ENCODE results near the gene DPP8.

Gene DPP8

DNA sequence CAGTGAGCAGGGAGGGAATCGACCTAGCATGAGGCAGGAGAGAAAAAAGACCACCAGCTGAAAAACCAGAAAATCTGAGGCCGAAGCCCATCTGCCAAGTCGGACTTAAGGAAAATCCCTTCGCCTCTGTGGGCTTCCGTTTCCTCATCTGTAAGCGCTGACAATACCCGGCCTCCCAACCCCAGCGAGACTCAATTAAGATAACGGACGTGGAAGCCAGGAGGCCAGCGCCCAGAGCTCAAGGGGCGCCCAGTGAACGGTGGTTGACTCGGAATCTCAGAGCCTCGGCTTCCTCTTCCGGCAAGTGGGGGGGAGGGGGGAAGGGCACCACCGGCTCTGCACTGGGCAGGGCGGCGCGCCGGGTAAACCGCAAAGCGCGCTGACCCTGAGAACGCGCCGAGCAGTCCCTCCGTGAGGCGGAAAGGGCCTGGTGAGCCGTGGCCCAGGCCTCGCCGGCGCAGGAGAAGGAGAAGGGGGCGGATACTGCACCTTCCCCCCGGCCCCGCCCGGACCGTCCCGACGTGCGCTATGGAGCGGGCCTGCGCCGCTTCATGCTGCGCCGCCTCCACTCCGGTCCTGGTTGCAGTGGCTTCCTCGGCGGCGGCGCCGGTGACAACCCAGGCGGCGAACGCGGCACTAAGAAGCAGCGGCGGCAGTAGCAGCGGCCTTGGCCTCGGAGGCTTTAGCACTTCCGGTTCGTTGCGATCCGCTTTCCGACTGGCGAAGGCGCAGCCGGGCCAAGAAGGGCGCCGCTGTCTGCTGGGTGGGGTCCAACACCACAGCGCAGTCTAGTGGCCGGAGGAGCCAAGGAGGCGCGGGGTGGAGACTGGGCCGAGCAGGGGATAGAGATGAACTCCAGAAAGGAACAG is at the start of gene DPP8:
Gene DPP8, minus strand, starts transcription at position 693 of the 869 bp plus-strand sequence. CDS start 5,136 bp downstream, outside the sequence.
- Histone ChIP-seq H4K20me1 (ENCODE audit: insufficient read depth, low read length) (no peaks in the 10 kb centered on the region), H3K79me2 (ENCODE audit: low read length) (peaks cover 41% of the 10 kb centered on the region), H3K9me3 (ENCODE audit: insufficient read depth, low read length) (no peaks in the 10 kb centered on the region), H2AFZ (ENCODE audit: low read depth, low read length) (peak within 1 kb of the TSS; percentile 97), H3K27ac (ENCODE audit: low read length) (peak within 1 kb of the TSS; percentile 78), H3K9ac (ENCODE audit: low read length) (peak within 1 kb of the TSS; percentile 89), H3K4me1 (ENCODE audit: low read length) (peaks cover 16% of the 10 kb centered on the region), H3K4me3 (ENCODE audit: low read length) (peak within 1 kb of the TSS; percentile 86), H3K36me3 (replicated peaks; ENCODE audit: low read depth, low read length) (peaks cover 9% of the 10 kb centered on the region), H3K27me3 (ENCODE audit: low read depth, low read length) (no peaks in the 10 kb centered on the region), H3K4me2 (ENCODE audit: low read length) (peak within 1 kb of the TSS; percentile 96)
- TF ChIP-seq, protein P1, sequence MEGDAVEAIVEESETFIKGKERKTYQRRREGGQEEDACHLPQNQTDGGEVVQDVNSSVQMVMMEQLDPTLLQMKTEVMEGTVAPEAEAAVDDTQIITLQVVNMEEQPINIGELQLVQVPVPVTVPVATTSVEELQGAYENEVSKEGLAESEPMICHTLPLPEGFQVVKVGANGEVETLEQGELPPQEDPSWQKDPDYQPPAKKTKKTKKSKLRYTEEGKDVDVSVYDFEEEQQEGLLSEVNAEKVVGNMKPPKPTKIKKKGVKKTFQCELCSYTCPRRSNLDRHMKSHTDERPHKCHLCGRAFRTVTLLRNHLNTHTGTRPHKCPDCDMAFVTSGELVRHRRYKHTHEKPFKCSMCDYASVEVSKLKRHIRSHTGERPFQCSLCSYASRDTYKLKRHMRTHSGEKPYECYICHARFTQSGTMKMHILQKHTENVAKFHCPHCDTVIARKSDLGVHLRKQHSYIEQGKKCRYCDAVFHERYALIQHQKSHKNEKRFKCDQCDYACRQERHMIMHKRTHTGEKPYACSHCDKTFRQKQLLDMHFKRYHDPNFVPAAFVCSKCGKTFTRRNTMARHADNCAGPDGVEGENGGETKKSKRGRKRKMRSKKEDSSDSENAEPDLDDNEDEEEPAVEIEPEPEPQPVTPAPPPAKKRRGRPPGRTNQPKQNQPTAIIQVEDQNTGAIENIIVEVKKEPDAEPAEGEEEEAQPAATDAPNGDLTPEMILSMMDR (IDR thresholded peaks at IDR 0.05; ENCODE audit: low read depth, low read length), result peak; percentile 94
- TF ChIP-seq EZH2phosphoT487 (IDR thresholded peaks at IDR 0.05; ENCODE audit: low read depth), result no peak

DNA sequence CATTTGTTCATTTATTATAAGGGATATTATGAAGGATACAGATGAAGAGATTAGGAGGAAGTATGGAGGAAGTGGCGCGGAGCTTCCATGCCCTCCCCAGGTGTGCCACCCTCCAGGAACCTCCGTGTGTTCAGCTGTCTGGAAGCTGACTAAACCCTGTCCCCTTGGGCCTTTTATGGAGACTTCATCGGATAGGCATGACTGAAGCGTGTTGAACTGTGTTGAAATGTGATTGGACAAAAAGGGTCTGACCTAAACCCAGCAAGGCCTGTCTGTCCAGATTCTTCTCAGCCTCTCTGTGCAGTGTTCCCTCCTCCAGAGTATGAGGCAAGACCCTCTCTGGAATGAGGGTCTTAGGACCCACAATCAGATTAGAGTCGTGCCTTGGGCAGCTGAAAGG is 44.4 kb upstream of the DPP8 start:
- no peak for TF ChIP-seq EZH2phosphoT487 (IDR thresholded peaks at IDR 0.05; ENCODE audit: low read depth)
- Histone ChIP-seq H2AFZ (ENCODE audit: low read depth, low read length) (no peak overlapping the region), H3K27ac (ENCODE audit: low read length) (no peak overlapping the region), H3K79me2 (ENCODE audit: low read length) (no peaks in the 10 kb centered on the region; the same call in none of the 2 replicates), H3K36me3 (replicated peaks; ENCODE audit: low read depth, low read length) (peaks cover 72% of the 10 kb centered on the region), H3K9me3 (ENCODE audit: insufficient read depth, low read length) (no peaks in the 10 kb centered on the region), H3K27me3 (ENCODE audit: low read depth, low read length) (no peaks in the 10 kb centered on the region), H4K20me1 (ENCODE audit: insufficient read depth, low read length) (no peaks in the 10 kb centered on the region), H3K9ac (ENCODE audit: low read length) (no peak overlapping the region), H3K4me1 (ENCODE audit: low read length) (no peaks in the 10 kb centered on the region), H3K4me2 (ENCODE audit: low read length) (no peak overlapping the region), H3K4me3 (ENCODE audit: low read length) (no peak overlapping the region)

DNA sequence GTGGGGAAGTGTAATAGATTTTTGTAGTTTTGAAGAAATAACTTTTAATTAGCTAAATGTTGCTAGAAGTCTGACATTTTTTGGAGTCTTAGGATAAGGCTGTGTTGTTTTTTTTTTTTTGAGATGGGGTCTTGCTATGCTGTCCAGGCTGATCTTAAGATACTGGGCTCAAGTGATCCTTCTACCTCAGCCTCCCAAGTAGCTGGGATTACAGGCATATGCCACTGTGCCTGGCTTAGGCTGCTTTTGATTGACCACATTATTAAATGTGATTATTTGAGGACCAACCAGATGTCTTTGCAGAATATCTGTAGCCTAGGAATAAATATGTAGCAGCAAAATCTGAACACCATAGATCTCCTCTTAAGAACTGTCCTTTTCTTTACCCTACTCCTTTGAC is 42.5 kb upstream of the DPP8 start:
- H4K20me1 ChIP-seq (ENCODE audit: insufficient read depth, low read length), result peaks cover 6% of the 10 kb centered on the region
- H3K4me2 ChIP-seq (ENCODE audit: low read length), result no peak overlapping the region
- H3K79me2 ChIP-seq (ENCODE audit: low read length), result peaks cover 6% of the 10 kb centered on the region
- no peak overlapping the region for H3K27ac ChIP-seq (ENCODE audit: low read length)
- TF ChIP-seq EZH2phosphoT487 (IDR thresholded peaks at IDR 0.05; ENCODE audit: low read depth), result no peak
- TF ChIP-seq, protein P1 (IDR thresholded peaks at IDR 0.05; ENCODE audit: low read depth, low read length), result no peak
- no peak overlapping the region for H3K4me3 ChIP-seq (ENCODE audit: low read length)
- peaks cover 5% of the 10 kb centered on the region for H3K4me1 ChIP-seq (ENCODE audit: low read length)
- H3K9me3 ChIP-seq (ENCODE audit: insufficient read depth, low read length), result no peaks in the 10 kb centered on the region
- no peak overlapping the region for H2AFZ ChIP-seq (ENCODE audit: low read depth, low read length)
- peaks cover 74% of the 10 kb centered on the region for H3K36me3 ChIP-seq (replicated peaks; ENCODE audit: low read depth, low read length)
- no peak overlapping the region for H3K9ac ChIP-seq (ENCODE audit: low read length)
- no peaks in the 10 kb centered on the region for H3K27me3 ChIP-seq (ENCODE audit: low read depth, low read length)

DNA sequence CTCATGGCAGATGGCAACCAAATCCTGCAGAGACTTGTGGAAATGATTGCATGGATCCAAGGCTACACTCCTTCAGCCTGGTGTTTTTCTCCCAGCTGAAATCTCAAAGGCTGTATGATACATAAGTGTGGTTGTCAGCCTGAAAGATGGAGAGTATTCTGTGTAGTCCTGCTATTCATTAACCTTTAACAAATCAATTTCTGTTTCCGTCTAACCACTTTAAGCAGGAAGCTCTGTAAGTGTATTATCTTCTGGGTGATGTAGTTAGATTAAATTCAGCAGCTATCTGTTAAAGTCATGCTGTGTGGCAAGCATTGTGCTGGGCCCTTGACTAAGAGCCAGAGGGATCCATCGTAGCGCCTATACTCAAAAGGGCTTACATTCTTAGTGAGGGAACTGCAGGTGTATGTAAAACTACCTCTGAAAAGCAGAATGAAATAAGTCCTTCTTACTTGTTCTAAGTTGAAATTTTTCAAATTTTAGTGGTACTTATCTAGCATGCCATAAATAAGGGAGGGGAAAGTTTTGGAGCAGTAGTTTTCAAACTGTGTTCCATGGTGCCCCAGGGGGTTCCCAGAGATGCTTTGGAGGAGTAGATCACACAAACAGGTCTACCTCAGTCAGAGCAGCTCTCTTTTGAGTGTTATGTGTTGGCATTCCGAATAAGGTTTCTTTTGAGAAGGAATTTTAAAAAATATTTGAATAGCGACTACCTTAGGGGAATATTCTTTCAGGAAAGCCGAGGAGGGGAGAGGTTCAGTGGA is 41.7 kb upstream of the DPP8 start:
- peaks cover 6% of the 10 kb centered on the region for H3K79me2 ChIP-seq (ENCODE audit: low read length)

More for the DNA sequence above, 41.7 kb upstream of the DPP8 start:
- TF ChIP-seq, protein P1 (IDR thresholded peaks at IDR 0.05; ENCODE audit: low read depth, low read length), result no peak
- TF ChIP-seq EZH2phosphoT487 (IDR thresholded peaks at IDR 0.05; ENCODE audit: low read depth), result no peak
- Histone ChIP-seq H3K4me3 (ENCODE audit: low read length) (no peak overlapping the region), H3K9me3 (ENCODE audit: insufficient read depth, low read length) (no peaks in the 10 kb centered on the region), H3K9ac (ENCODE audit: low read length) (no peak overlapping the region), H3K36me3 (replicated peaks; ENCODE audit: low read depth, low read length) (peaks cover 77% of the 10 kb centered on the region), H3K27ac (ENCODE audit: low read length) (no peak overlapping the region), H3K4me1 (ENCODE audit: low read length) (peaks cover 10% of the 10 kb centered on the region), H3K4me2 (ENCODE audit: low read length) (no peak overlapping the region), H3K27me3 (ENCODE audit: low read depth, low read length) (no peaks in the 10 kb centered on the region), H2AFZ (ENCODE audit: low read depth, low read length) (no peak overlapping the region), H4K20me1 (ENCODE audit: insufficient read depth, low read length) (peaks cover 12% of the 10 kb centered on the region)
